Astrocyte (in vitro differentiated cells and primary cell): ENCODE data around the gene PIK3R6. TPM values are rescaled to one million over a fixed set of nuclear protein-coding genes. Genes with fewer than 3 reads are reported as not detected.

ENCODE experiments used
- DNase-seq: peaks from one replicate; pipeline ENCODE4 v3.0.0-alpha.2; 2010; ENCODE audit warnings: low read depth
- FAIRE-seq: peaks from 2 replicates; lab custom pipeline; 2011; peaks lifted over from hg19 to GRCh38; lab: Jason Lieb, UNC
- H2AFZ ChIP-seq: 2 replicates; pipeline ENCODE4 v1.6.0; 2012; ENCODE audit warnings: low read depth, low read length, inconsistent platforms
- H3K27ac ChIP-seq: 2 replicates; pipeline ENCODE4 v1.5.1; 2011; ENCODE audit warnings: low read depth, low read length, inconsistent platforms
- H3K27me3 ChIP-seq: 2 replicates; pipeline ENCODE4 v1.6.0; 2011; ENCODE audit warnings: low read length, inconsistent platforms; ENCODE audit not compliant: insufficient read depth
- H3K36me3 ChIP-seq: 2 replicates; pipeline ENCODE4 v1.5.1; 2011; ENCODE audit warnings: low read length, inconsistent platforms; ENCODE audit not compliant: insufficient read depth
- H3K4me1 ChIP-seq: 2 replicates; pipeline ENCODE4 v1.5.1; 2011; ENCODE audit warnings: low read length, inconsistent platforms; ENCODE audit not compliant: insufficient read depth
- H3K4me2 ChIP-seq: 2 replicates; pipeline ENCODE4 v1.6.0; 2012; ENCODE audit warnings: low read length, inconsistent platforms
- H3K4me3 ChIP-seq: 2 replicates; pipeline ENCODE4 v1.5.1; 2011; ENCODE audit warnings: low read depth, mild to moderate bottlenecking, low read length, inconsistent platforms; ENCODE audit not compliant: insufficient read depth
- H3K79me2 ChIP-seq: 2 replicates; pipeline ENCODE4 v1.6.0; 2012; ENCODE audit warnings: mild to moderate bottlenecking, low read length, inconsistent platforms; ENCODE audit not compliant: insufficient read depth
- H3K9ac ChIP-seq: 2 replicates; pipeline ENCODE4 v1.6.0; 2012; ENCODE audit warnings: mild to moderate bottlenecking, low read length, inconsistent platforms
- H3K9me3 ChIP-seq: 2 replicates; pipeline ENCODE4 v1.5.1; 2012; ENCODE audit warnings: low read depth, mild to moderate bottlenecking, low read length, inconsistent platforms; ENCODE audit not compliant: insufficient read depth
- H4K20me1 ChIP-seq: 2 replicates; pipeline ENCODE4 v1.6.0; 2012; ENCODE audit warnings: low read length, inconsistent platforms; ENCODE audit not compliant: insufficient read depth
- H3K27ac Mint-ChIP-seq: one replicate; pipeline ENCODE4 v1.8.0; 2021; ENCODE audit warnings: mild to moderate bottlenecking, mixed read lengths; ENCODE audit not compliant: unreplicated experiment
- H3K27me3 Mint-ChIP-seq: one replicate; pipeline ENCODE4 v1.8.0; 2021; ENCODE audit warnings: low read depth, mixed read lengths; ENCODE audit not compliant: unreplicated experiment
- H3K36me3 Mint-ChIP-seq: one replicate; pipeline ENCODE4 v1.8.0; 2021; ENCODE audit warnings: low read depth, mixed read lengths; ENCODE audit not compliant: unreplicated experiment
- H3K4me1 Mint-ChIP-seq: one replicate; pipeline ENCODE4 v1.8.0; 2021; ENCODE audit warnings: low read depth, mixed read lengths; ENCODE audit not compliant: unreplicated experiment
- H3K4me3 Mint-ChIP-seq: one replicate; pipeline ENCODE4 v1.8.0; 2021; ENCODE audit warnings: mild to moderate bottlenecking, moderate library complexity, mixed read lengths; ENCODE audit not compliant: unreplicated experiment
- H3K9me3 Mint-ChIP-seq: one replicate; pipeline ENCODE4 v1.8.0; 2021; ENCODE audit warnings: mild to moderate bottlenecking, mixed read lengths; ENCODE audit not compliant: unreplicated experiment
- EZH2 ChIP-seq: IDR thresholded peaks from 2 replicates; pipeline ENCODE4 v1.6.1; 2012; ENCODE audit warnings: mild to moderate bottlenecking, low read length, inconsistent platforms; ENCODE audit not compliant: insufficient read depth
- total RNA-seq: library from RNA; stranded (reverse); gene quantifications from 2 replicates; pipeline ENCODE4 v1.2.1, GENCODE V29; 2021
- TF ChIP-seq, protein P1 (sequence below): IDR thresholded peaks from 2 replicates; pipeline ENCODE4 v1.5.1; 2011; ENCODE audit warnings: low read depth, mild to moderate bottlenecking, inconsistent platforms, low read length, moderate library complexity; ENCODE audit not compliant: insufficient read depth

The PIK3R6 gene
- total RNA-seq, 1 donor from 2014 or later = not detected

DNA sequence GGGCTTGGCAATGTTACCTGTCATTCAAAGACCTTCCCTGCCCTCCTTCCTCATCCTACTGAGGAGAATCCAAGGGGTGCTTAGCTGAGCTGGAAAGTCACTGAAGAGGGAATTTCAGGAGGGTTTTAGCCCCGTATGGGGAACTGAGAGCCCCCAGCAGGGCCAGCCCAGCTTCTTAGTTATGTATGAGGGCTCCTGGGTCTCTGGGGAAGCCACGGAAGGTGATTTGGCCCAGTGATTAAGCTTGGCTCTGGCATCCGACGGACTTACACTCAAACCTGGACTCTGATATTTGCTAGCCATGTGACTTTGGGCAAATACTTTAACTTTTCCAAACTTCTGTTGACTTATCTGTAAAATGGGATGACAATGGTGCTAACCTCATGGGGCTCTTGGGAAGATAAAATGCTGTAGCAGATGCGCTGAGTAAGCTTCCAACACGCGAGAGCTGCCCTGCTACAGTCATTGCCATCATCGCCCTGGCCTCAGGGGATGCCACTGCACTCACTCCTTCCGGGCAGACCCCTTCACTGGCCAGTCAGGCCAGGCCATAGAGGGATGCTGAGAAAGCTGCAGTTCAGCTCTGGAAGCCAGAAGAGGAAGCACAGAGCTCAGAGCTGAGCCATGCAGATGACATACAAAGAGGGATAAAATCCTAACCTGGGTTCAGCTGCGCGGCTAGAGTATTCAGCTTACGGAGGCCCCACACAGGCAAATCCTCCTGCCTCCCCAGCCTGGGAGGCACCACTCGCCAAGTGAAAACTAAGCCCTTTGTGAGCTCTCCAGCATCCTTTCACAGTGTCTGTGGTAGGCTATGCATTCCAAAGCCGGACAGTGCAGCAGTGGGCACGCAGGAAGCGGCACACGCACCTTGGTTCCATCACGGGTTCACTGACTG is 44.9 kb upstream of the PIK3R6 start:
- Histone ChIP-seq H3K27me3 (peaks cover 5% of the 10 kb centered on the region), H3K4me1 (peaks cover 12% of the 10 kb centered on the region), H3K4me2 (no peak overlapping the region), H4K20me1 (no peaks in the 10 kb centered on the region), H3K36me3 (no peaks in the 10 kb centered on the region), H3K9ac (no peak overlapping the region), H3K4me3 (no peak overlapping the region), H3K27ac (no peak overlapping the region), H2AFZ (no peak overlapping the region), H3K9me3 (no peaks in the 10 kb centered on the region), H3K79me2 (no peaks in the 10 kb centered on the region)
- TF ChIP-seq, protein P1, sequence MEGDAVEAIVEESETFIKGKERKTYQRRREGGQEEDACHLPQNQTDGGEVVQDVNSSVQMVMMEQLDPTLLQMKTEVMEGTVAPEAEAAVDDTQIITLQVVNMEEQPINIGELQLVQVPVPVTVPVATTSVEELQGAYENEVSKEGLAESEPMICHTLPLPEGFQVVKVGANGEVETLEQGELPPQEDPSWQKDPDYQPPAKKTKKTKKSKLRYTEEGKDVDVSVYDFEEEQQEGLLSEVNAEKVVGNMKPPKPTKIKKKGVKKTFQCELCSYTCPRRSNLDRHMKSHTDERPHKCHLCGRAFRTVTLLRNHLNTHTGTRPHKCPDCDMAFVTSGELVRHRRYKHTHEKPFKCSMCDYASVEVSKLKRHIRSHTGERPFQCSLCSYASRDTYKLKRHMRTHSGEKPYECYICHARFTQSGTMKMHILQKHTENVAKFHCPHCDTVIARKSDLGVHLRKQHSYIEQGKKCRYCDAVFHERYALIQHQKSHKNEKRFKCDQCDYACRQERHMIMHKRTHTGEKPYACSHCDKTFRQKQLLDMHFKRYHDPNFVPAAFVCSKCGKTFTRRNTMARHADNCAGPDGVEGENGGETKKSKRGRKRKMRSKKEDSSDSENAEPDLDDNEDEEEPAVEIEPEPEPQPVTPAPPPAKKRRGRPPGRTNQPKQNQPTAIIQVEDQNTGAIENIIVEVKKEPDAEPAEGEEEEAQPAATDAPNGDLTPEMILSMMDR = no peak
- no peak for TF ChIP-seq EZH2
- Mint-ChIP-seq H3K9me3 (peaks cover 7% of the 10 kb centered on the region), H3K4me3 (no peak overlapping the region), H3K36me3 (no peaks in the 10 kb centered on the region), H3K27me3 (peaks cover 43% of the 10 kb centered on the region), H3K27ac (no peak overlapping the region), H3K4me1 (no peaks in the 10 kb centered on the region)
- no peak for DNase-seq
- no peak for FAIRE-seq

DNA sequence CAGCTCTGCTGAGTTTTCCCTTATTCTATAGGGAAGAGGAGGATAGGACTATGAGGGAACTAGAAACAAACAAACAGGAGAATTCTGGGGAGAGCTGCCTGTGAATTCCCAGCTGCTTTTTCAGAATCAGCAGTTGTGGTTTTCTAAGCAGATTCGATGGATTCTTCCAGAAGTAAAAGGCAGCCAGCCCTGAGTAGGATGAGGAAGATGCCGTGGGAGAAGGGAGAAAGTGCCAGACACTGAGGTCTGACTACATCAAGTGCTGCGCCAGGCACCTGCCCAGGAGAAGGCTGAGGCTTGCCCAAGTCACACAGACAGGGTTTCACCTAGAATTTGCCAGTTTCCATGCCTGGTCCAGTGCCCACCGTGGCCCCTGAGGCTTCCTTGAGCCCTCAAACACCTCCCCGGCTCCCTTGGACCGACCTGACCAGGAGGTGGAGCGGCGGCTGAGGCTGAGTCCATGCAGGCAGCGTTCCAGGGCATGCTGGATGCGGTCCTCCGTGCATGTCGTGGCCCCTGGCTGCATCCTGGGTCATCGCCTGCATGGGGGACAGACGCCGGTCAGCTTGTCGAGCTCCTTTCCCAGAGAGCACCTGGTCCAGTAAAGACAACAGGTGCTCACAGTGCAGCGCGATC is 43.6 kb upstream of the PIK3R6 start:
- DNase-seq = no peak
- H3K27ac ChIP-seq = no peak overlapping the region
- TF ChIP-seq, protein P1 = no peak
- no peak for TF ChIP-seq EZH2
- no peaks in the 10 kb centered on the region for H3K36me3 ChIP-seq
- H3K79me2 ChIP-seq = no peaks in the 10 kb centered on the region
- Mint-ChIP-seq H3K36me3 (no peaks in the 10 kb centered on the region), H3K27me3 (peaks cover 43% of the 10 kb centered on the region), H3K9me3 (peaks cover 7% of the 10 kb centered on the region), H3K4me3 (no peak overlapping the region), H3K27ac (no peak overlapping the region), H3K4me1 (no peaks in the 10 kb centered on the region)
- no peak overlapping the region for H3K9ac ChIP-seq
- no peak overlapping the region for H2AFZ ChIP-seq
- peaks cover 5% of the 10 kb centered on the region for H3K27me3 ChIP-seq
- H3K4me2 ChIP-seq = no peak overlapping the region
- FAIRE-seq = no peak
- H3K9me3 ChIP-seq = no peaks in the 10 kb centered on the region
- H3K4me3 ChIP-seq = no peak overlapping the region
- H4K20me1 ChIP-seq = no peaks in the 10 kb centered on the region
- peaks cover 8% of the 10 kb centered on the region for H3K4me1 ChIP-seq
